A549 (cell line): ENCODE data around the gene DGAT2L6.

Experiments used
- CBX8 ChIP-seq: fragments of 200-600 bp; sonication (generic); IDR thresholded peaks from 2 replicates; pipeline ENCODE4 v1.6.1; 2016
- CTCF ChIP-seq: fragments of >200 bp; sonication (Bioruptor Twin); formaldehyde crosslinking; IDR thresholded peaks from 3 replicates; pipeline ENCODE4 v1.5.1; 2016
- EP300 ChIP-seq, 2 experiments: fragments of >200 bp; sonication (Bioruptor Twin); formaldehyde crosslinking; IDR thresholded peaks; 2 replicates in 1 of 2; 3 replicates in 1 of 2; pipeline ENCODE4 v1.6.1; 2016 to 2017
- HOXB13 ChIP-seq: fragments of 250-450 bp; sonication (Bioruptor Pico); IDR thresholded peaks from 2 replicates; pipeline ENCODE4 v1.5.0; 2020; ENCODE audit warnings: low read depth, mild to moderate bottlenecking, moderate library complexity
- MAFK ChIP-seq: fragments of 450-650 bp; IDR thresholded peaks from 2 replicates; pipeline ENCODE4 v1.6.1; 2014; ENCODE audit not compliant: partially characterized antibody
- MAX ChIP-seq: IDR thresholded peaks from 2 replicates; pipeline ENCODE4 v1.6.1; 2012
- MYC ChIP-seq: IDR thresholded peaks from 2 replicates; pipeline ENCODE4 v1.6.1; 2012; ENCODE audit warnings: mild to moderate bottlenecking, inconsistent platforms, low read length, improper control_type of control experiment, borderline replicate concordance
- NPAS2 ChIP-seq: fragments of 250-450 bp; sonication (Bioruptor Pico); IDR thresholded peaks from 2 replicates; pipeline ENCODE4 v1.8.0; 2022; ENCODE audit warnings: mild to moderate bottlenecking, moderate library complexity, borderline replicate concordance
- POLR2A ChIP-seq: IDR thresholded peaks from 2 replicates; pipeline ENCODE4 v1.6.1; 2012; ENCODE audit warnings: mild to moderate bottlenecking, low read length
- REST ChIP-seq: fragments of 200-600 bp; sonication (generic); IDR thresholded peaks from 2 replicates; pipeline ENCODE4 v1.6.1; 2016; ENCODE audit warnings: antibody characterized with exemption, mild to moderate bottlenecking, moderate library complexity
- RFX5 ChIP-seq: fragments of 450-650 bp; IDR thresholded peaks from 2 replicates; pipeline ENCODE4 v1.7.1; 2014; ENCODE audit warnings: antibody characterized with exemption, mild to moderate bottlenecking, moderate library complexity
- SMC3 ChIP-seq: fragments of >200 bp; sonication (Bioruptor Twin); formaldehyde crosslinking; IDR thresholded peaks from 3 replicates; pipeline ENCODE4 v1.6.1; 2018; ENCODE audit warnings: inconsistent platforms
- USF2 ChIP-seq: fragments of 450-650 bp; IDR thresholded peaks from 2 replicates; pipeline ENCODE4 v1.6.1; 2014; ENCODE audit warnings: antibody characterized with exemption
- ZFP36 ChIP-seq: fragments of 450-650 bp; IDR thresholded peaks from 2 replicates; pipeline ENCODE4 v1.6.1; 2014; ENCODE audit warnings: borderline replicate concordance; ENCODE audit not compliant: partially characterized antibody

GRCh38 chrX:70138622-70139021 lies 38.7 kb upstream of the DGAT2L6 start:
- TF ChIP-seq NPAS2 (CRISPR knock-in tag) (no peak), MAX (no peak), CTCF (no peak), POLR2A (no peak), REST (no peak), CBX8 (no peak), ZFP36 (no peak), USF2 (no peak), SMC3 (no peak), RFX5 (no peak), HOXB13 (CRISPR knock-in tag) (no peak), EP300 (IDR thresholded peaks at IDR 0.05) (no peak), MAFK (no peak), MYC (no peak)
